Cardiac fibroblast (primary cell): Measurements from ENCODE around the gene TEDC1.

Source experiments
- DNase-seq, 2 donors: peaks; one replicate each; pipeline versions ENCODE4 v3.0.0 to v3.0.0-alpha.2; 2010; ENCODE audit warnings: low read depth in 2 of 2
- H3K4me3 ChIP-seq, 2 donors: replicated peaks in 1 of 2; 1 replicate in 1 of 2; 2 replicates in 1 of 2; pipeline ENCODE4 v1.5.1; 2011; ENCODE audit warnings: low read depth in 2 of 2, low read length in 2 of 2, mild to moderate bottlenecking in 2 of 2, moderate library complexity in 1 of 2
- TF ChIP-seq, protein P1 (sequence below): IDR thresholded peaks from one replicate; pipeline ENCODE4 v1.5.1; 2011; ENCODE audit warnings: low read depth, mild to moderate bottlenecking, low read length, inconsistent platforms

Gene TEDC1

GRCh38 chr14:105499256-105500035 lies 8.4 kb downstream of the TEDC1 start:
- no peak overlapping the region for H3K4me3 ChIP-seq
- DNase-seq: no peak
- TF ChIP-seq, protein P1, sequence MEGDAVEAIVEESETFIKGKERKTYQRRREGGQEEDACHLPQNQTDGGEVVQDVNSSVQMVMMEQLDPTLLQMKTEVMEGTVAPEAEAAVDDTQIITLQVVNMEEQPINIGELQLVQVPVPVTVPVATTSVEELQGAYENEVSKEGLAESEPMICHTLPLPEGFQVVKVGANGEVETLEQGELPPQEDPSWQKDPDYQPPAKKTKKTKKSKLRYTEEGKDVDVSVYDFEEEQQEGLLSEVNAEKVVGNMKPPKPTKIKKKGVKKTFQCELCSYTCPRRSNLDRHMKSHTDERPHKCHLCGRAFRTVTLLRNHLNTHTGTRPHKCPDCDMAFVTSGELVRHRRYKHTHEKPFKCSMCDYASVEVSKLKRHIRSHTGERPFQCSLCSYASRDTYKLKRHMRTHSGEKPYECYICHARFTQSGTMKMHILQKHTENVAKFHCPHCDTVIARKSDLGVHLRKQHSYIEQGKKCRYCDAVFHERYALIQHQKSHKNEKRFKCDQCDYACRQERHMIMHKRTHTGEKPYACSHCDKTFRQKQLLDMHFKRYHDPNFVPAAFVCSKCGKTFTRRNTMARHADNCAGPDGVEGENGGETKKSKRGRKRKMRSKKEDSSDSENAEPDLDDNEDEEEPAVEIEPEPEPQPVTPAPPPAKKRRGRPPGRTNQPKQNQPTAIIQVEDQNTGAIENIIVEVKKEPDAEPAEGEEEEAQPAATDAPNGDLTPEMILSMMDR: no peak

DNA sequence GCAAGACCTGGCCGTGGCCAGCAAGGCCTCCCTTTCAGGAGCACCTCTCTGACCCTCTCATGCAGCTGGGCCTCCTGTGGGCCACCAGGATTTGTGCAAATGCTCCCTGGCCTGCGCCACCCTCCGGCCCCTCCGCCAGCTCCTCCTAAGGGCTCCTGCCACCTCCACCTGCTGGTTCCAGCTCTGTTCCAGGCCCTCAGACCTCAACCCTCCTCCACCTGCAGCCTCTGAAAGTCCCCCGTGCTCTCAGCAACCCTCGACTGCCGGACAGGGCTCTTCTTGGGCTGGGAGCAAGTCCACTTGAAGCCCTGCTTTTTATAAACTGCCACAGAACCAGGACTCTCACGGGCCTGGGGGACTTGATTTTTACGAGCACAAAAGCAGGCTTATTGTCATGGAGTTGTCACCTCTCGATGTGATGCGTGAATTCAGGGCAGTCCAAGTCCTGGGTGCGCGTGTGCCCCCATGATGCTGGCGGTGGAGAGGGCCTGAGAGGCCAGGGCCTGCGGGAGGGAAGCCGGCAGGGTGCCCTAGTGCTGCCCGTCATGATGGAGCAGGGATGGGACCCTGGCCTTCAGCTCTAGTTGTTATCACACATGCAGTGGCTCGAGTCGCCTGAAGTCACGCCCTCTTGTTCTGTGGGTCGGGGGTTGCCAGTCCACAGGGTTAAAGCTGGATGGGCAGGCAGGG lies 9.1 kb downstream of the TEDC1 start:
- H3K4me3 ChIP-seq: no peak overlapping the region
- DNase-seq: no peak
- TF ChIP-seq, protein P1: no peak

DNA sequence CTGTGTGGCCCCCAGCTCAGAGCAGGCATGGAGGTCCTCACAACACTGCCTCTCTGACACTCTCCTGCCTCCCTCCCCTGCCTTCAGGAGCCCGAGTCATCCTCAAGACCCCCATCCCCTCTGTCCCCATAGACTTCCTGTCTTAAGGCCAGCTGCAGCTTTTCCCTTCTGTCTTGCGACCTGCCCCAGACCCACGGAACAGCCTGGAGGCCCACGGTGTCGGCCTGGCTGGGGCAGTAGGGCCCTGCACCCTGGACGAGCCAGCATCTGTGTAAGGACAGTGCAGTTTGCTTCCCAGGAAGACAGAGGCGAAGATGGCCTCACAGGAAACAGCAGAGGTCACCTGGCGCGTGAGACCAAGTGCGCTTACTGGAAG lies 9.7 kb downstream of the TEDC1 start:
- TF ChIP-seq, protein P1: no peak
- H3K4me3 ChIP-seq: no peak overlapping the region
- DNase-seq: no peak

DNA sequence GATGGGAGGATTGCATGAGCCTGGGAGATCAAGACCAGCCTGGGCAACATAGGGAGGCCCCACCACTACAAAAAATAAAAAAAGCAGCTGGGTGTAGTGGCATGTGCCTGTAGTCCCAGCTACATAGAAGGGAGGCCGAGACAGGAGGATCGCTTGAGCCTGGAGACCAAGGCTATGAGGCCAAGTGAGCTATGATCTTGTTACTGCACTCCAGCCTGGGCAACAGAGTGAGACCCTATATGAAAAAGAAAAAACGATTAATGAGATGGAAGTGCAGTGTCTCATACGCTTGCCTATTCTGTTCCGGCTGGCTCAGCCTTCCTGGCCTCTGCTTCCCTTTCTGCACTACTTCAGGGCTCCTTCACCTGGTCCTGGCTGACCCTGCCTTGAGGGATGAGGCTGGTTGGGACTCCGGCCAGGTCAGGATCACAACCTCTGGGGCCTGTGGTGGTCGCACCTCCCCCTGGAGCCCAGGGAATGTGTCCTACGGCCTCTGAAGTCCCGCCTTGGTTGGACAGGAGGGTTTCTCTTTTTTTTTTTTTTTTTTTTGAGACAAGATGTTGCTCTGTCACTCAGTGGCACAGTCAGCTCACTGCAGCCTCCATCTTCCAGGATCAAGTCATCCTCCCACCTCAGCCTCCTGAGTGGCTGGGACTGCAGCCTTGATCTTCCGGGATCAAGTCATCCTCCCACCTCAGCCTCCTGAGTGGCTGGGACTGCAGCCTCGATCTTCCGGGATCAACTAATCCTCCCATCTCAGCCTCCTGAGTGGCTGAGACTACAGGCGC lies 10.7 kb downstream of the TEDC1 start:
- DNase-seq: no peak
- no peak overlapping the region for H3K4me3 ChIP-seq
- TF ChIP-seq, protein P1: no peak

GRCh38 chr14:105502446-105503295 lies 11.6 kb downstream of the TEDC1 start:
- TF ChIP-seq, protein P1: no peak
- no peak for DNase-seq

GRCh38 chr14:105503296-105503640 lies 12.2 kb downstream of the TEDC1 start:
- no peak for DNase-seq
- TF ChIP-seq, protein P1: no peak
- no peak overlapping the region for H3K4me3 ChIP-seq

More at GRCh38 chr14:105502446-105503295, 11.6 kb downstream of the TEDC1 start:
- H3K4me3 ChIP-seq: no peak overlapping the region
